ENCODE measurements around the gene CBLB.

- no peak for TF ChIP-seq CTCF (IDR thresholded peaks at IDR 0.05)
- TF ChIP-seq ZNF302 (CRISPR knock-in tag; IDR thresholded peaks at IDR 0.05) = no peak
- no peak for TF ChIP-seq PHF8 (IDR thresholded peaks at IDR 0.05; ENCODE audit: borderline replicate concordance, low read depth)
- no peak for TF ChIP-seq MAX (IDR thresholded peaks at IDR 0.05)
- no peak for TF ChIP-seq POLR2A (IDR thresholded peaks at IDR 0.05; ENCODE audit: low read length)
- no peak for TF ChIP-seq RAD21 (conservative IDR thresholded peaks at IDR 0.05 in 1 of 2, IDR thresholded peaks at IDR 0.05 in 1 of 2)
- TF ChIP-seq BHLHE40 (IDR thresholded peaks at IDR 0.05; ENCODE audit: low read depth, low read length) = no peak
- no peak for TF ChIP-seq JUN (IDR thresholded peaks at IDR 0.05)
- no peak for TF ChIP-seq RFX5 (IDR thresholded peaks at IDR 0.05)
- no peak for TF ChIP-seq CBX8 (IDR thresholded peaks at IDR 0.05)
- no peak for TF ChIP-seq RCOR1 (IDR thresholded peaks at IDR 0.05; ENCODE audit: low read depth, low read length)
- TF ChIP-seq CEBPB (IDR thresholded peaks at IDR 0.05) = no peak
- no peak for TF ChIP-seq CHD2 (IDR thresholded peaks at IDR 0.05; ENCODE audit: low read length, partially characterized antibody)
- no peak for TF ChIP-seq USF2 (IDR thresholded peaks at IDR 0.05)
Measured at GRCh38 chr3:105866656-105867653, 1.9 kb downstream of the CBLB start.

Data from A549 (cell line).